GM21526 (cell line): ENCODE results near the gene PAPOLG.

Experiments
- ATAC-seq: cut with Tn5 transposase; IDR thresholded peaks from one replicate; pipeline ENCODE4 v1.9.1; 2021; ENCODE audit warnings: moderate library complexity; ENCODE audit not compliant: unreplicated experiment, low FRiP score

PAPOLG gene

GRCh38 chr2:60756097-60757087, at the start of gene PAPOLG:
Gene PAPOLG (plus strand): TSS chr2:60756268. CDS start chr2:60756479, 211 bp downstream.
- ATAC-seq, result peak; percentile 97

- no peak for ATAC-seq
These were observed 48.2 kb upstream of the PAPOLG start for GRCh38 chr2:60707750-60708371.

GRCh38 chr2:60708630-60709320, 47.3 kb upstream of the PAPOLG start:
- ATAC-seq, result no peak

- no peak for ATAC-seq
These were observed 45.4 kb upstream of the PAPOLG start for GRCh38 chr2:60710707-60711106.

- ATAC-seq, result no peak
These were observed 40.5 kb upstream of the PAPOLG start for GRCh38 chr2:60715561-60715960.

GRCh38 chr2:60717691-60718090, 38.4 kb upstream of the PAPOLG start:
- ATAC-seq, result no peak

- ATAC-seq, result no peak
These were observed 36.7 kb upstream of the PAPOLG start for GRCh38 chr2:60719331-60719730.

- no peak for ATAC-seq
These were observed 30.6 kb upstream of the PAPOLG start for GRCh38 chr2:60725466-60725865.

GRCh38 chr2:60728855-60729254, 27.2 kb upstream of the PAPOLG start:
- no peak for ATAC-seq

GRCh38 chr2:60735496-60736250, 20.4 kb upstream of the PAPOLG start:
- no peak for ATAC-seq

- no peak for ATAC-seq
These were observed 17.4 kb upstream of the PAPOLG start for GRCh38 chr2:60738679-60739078.

GRCh38 chr2:60739156-60739555, 16.9 kb upstream of the PAPOLG start:
- no peak for ATAC-seq

- no peak for ATAC-seq
These were observed 14.5 kb upstream of the PAPOLG start for GRCh38 chr2:60741576-60741975.

- no peak for ATAC-seq
These were observed 13.6 kb upstream of the PAPOLG start for GRCh38 chr2:60742419-60742818.

GRCh38 chr2:60745330-60745729, 10.7 kb upstream of the PAPOLG start:
- no peak for ATAC-seq

- no peak for ATAC-seq
These were observed 10.3 kb upstream of the PAPOLG start for GRCh38 chr2:60745761-60746160.

- no peak for ATAC-seq
These were observed 9.8 kb upstream of the PAPOLG start for GRCh38 chr2:60746318-60746717.

- ATAC-seq, result no peak
These were observed 3.6 kb downstream of the PAPOLG start for GRCh38 chr2:60759654-60760053.

- ATAC-seq, result no peak
These were observed 8.9 kb downstream of the PAPOLG start for GRCh38 chr2:60764736-60765534.

- ATAC-seq, result no peak
These were observed 10.2 kb downstream of the PAPOLG start for GRCh38 chr2:60766283-60766682.
